Upper lobe of left lung (tissue), 6 donors: ENCODE results near the gene CCND2. TPM values are rescaled to one million over a fixed set of nuclear protein-coding genes. Genes with fewer than 3 reads are reported as not detected.

Experiments used
- ATAC-seq, 2 donors: fragments of 200-7000 bp; cut with Tn5 transposase; one replicate each; pipeline ENCODE4 v1.9.1; 2022; ENCODE audit warnings: mild to moderate bottlenecking in 2 of 2, moderate library complexity in 2 of 2; ENCODE audit not compliant: low FRiP score in 2 of 2
- DNase-seq, 2 donors: peaks; one replicate each; pipeline ENCODE4 v3.0.0-alpha.2; 2019 to 2020
- H3K27ac ChIP-seq, 4 donors: fragments of 200-600 bp; sonication (generic); one replicate each; pipeline ENCODE4 v1.5.1; 2016 to 2019
- H3K27me3 ChIP-seq, 4 donors: fragments of 200-600 bp; sonication (generic); one replicate each; pipeline ENCODE4 v1.5.1; 2017 to 2019
- H3K36me3 ChIP-seq, 4 donors: fragments of 200-600 bp; sonication (generic); one replicate each; pipeline ENCODE4 v1.5.1; 2016 to 2019
- H3K4me1 ChIP-seq, 4 donors: fragments of 200-600 bp; sonication (generic); one replicate each; pipeline ENCODE4 v1.5.1; 2018 to 2019
- H3K4me3 ChIP-seq, 4 donors: fragments of 200-600 bp; sonication (generic); one replicate each; pipeline ENCODE4 v1.5.1; 2017 to 2019; ENCODE audit warnings: mild to moderate bottlenecking in 2 of 4, moderate library complexity in 1 of 4
- H3K9me3 ChIP-seq, 4 donors: fragments of 200-600 bp; sonication (generic); one replicate each; pipeline ENCODE4 v1.5.1; 2018 to 2019
- EP300 ChIP-seq, 4 donors: sonication (generic); formaldehyde crosslinking; IDR thresholded peaks; one replicate each; pipeline ENCODE4 v1.5.1; 2017; ENCODE audit warnings: antibody characterized with exemption in 4 of 4, control low read depth in 2 of 4
- POLR2A ChIP-seq, 4 donors: fragments of 450-650 bp; IDR thresholded peaks; one replicate each; pipeline ENCODE4 v1.5.1; 2016 to 2017; ENCODE audit warnings: antibody characterized with exemption in 4 of 4, mild to moderate bottlenecking in 2 of 4
- POLR2AphosphoS5 ChIP-seq, 2 donors: sonication (generic); formaldehyde crosslinking; IDR thresholded peaks; one replicate each; pipeline ENCODE4 v1.5.1; 2017; ENCODE audit warnings: antibody characterized with exemption in 2 of 2
- WGBS, 2 donors: methylation state at CpG; one replicate each; pipeline ENCODE4 v1.1.5; 2017 to 2018; 5-methylcytosine and 5-hydroxymethylcytosine counted together
- total RNA-seq, 6 donors: library from RNA; depleted of rRNA in 4 of 6; stranded (reverse); fragments of >200 nt in 4 of 6; gene quantifications; one replicate each; pipeline versions ENCODE4 v1.1.0 to v1.2.1, GENCODE V29; 2016 to 2021
- TF ChIP-seq, protein P1 (sequence below), 6 experiments: fragments of 450-650 bp in 4 of 6; fragments of 200-600 bp in 2 of 6; sonication (generic) in 2 of 6; IDR thresholded peaks; one replicate each; pipeline ENCODE4 v1.5.1; 2016 to 2019; ENCODE audit warnings: antibody characterized with exemption in 6 of 6
- donor health status: DM: no; HTN: no; CAD: no; lungs with moderate emphysema.
- donor health status: DM: no; HTN: yes; CAD: no; lungs with severe emphysema.

CCND2 gene
- total RNA-seq, 6 donors from 2014 or later = 47.1 to 101 (median 64.6) TPM

GRCh38 chr12:4279198-4279690 lies 5.7 kb downstream of the CCND2 start:
- H3K27ac ChIP-seq = peak overlapping the region in 1 of 4 donors; percentile 55
- WGBS, 2 donors = 63 to 73% methylated on average over 10 of the region's 10 CpGs
- H3K36me3 ChIP-seq = peaks cover 0 to 47% (median 19%) of the 10 kb centered on the region in 4 donors
- H3K27me3 ChIP-seq = peaks cover 0 to 3% (median 1%) of the 10 kb centered on the region in 4 donors
- no peaks in the 10 kb centered on the region for H3K9me3 ChIP-seq
- H3K4me1 ChIP-seq = peaks cover 32 to 61% (median 49%) of the 10 kb centered on the region in 4 donors
- TF ChIP-seq, protein P1, sequence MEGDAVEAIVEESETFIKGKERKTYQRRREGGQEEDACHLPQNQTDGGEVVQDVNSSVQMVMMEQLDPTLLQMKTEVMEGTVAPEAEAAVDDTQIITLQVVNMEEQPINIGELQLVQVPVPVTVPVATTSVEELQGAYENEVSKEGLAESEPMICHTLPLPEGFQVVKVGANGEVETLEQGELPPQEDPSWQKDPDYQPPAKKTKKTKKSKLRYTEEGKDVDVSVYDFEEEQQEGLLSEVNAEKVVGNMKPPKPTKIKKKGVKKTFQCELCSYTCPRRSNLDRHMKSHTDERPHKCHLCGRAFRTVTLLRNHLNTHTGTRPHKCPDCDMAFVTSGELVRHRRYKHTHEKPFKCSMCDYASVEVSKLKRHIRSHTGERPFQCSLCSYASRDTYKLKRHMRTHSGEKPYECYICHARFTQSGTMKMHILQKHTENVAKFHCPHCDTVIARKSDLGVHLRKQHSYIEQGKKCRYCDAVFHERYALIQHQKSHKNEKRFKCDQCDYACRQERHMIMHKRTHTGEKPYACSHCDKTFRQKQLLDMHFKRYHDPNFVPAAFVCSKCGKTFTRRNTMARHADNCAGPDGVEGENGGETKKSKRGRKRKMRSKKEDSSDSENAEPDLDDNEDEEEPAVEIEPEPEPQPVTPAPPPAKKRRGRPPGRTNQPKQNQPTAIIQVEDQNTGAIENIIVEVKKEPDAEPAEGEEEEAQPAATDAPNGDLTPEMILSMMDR (IDR thresholded peaks at IDR 0.05) = no peak
- TF ChIP-seq POLR2AphosphoS5 (IDR thresholded peaks at IDR 0.05) (no peak), EP300 (IDR thresholded peaks at IDR 0.05) (no peak), POLR2A (IDR thresholded peaks at IDR 0.05) (no peak)
- ATAC-seq (no peak), DNase-seq (no peak)
- no peak overlapping the region for H3K4me3 ChIP-seq

DNA sequence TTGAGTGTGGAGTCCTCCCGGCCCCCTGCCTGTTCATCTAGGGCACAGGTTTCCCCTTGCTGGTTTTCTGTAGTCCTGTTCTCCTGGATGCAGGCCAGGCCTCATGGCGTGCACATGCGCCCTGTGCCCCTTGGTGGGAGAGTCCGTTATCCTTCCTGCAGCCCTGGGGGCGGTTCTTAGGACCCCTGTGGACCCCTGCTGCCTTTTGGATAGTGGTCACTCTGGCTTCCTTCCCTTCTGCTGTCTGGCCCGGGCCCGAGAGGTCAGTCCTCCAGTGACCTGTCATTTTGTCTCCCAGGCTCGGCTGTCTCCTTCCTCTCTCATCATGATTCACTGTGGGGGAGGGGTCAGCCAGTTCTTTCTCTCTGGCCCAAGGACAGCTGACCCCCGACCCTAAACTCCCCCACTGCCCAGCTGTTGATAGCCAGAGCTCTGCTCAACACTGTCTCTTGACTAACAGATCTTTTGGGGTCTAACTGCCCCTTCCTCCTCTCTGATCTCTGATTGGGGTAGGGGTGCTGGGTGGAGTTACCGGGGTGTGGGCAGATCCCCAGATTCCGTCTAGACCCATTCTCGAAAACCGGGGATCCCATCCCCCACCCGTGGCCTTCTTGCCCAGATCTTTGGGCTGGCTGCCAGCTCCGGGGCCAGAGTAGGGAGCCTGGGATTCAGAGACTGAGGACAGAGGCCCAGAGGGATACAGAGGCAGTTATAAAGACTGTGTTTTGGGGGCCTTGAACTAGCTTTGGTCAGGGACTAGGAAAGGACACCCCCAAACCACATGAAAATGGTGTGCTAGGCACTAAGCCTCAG lies 7.0 kb downstream of the CCND2 start:
- 51 to 70% methylated on average over 14 to 15 of the region's 15 CpGs for WGBS, 2 donors

GRCh38 chr12:4281173-4281654 lies 7.7 kb downstream of the CCND2 start:
- Histone ChIP-seq H3K27me3 (no peaks in the 10 kb centered on the region), H3K9me3 (no peaks in the 10 kb centered on the region), H3K4me3 (no peak overlapping the region), H3K36me3 (peaks cover 3 to 62% (median 26%) of the 10 kb centered on the region in 4 donors), H3K4me1 (peaks cover 26 to 45% (median 38%) of the 10 kb centered on the region in 4 donors), H3K27ac (peak overlapping the region in 3 of 4 donors; percentile 24 to 56 (median 25))
- WGBS, 2 donors = 84 to 89% methylated on average over 9 to 16 of the region's 16 CpGs
- TF ChIP-seq EP300 (IDR thresholded peaks at IDR 0.05) (no peak), POLR2A (IDR thresholded peaks at IDR 0.05) (no peak), POLR2AphosphoS5 (IDR thresholded peaks at IDR 0.05) (no peak)
- TF ChIP-seq, protein P1 (IDR thresholded peaks at IDR 0.05) = no peak
- DNase-seq (no peak), ATAC-seq (no peak)

More for the DNA sequence above, 7.0 kb downstream of the CCND2 start:
- Histone ChIP-seq H3K27me3 (no peaks in the 10 kb centered on the region), H3K4me1 (peaks cover 26 to 48% (median 38%) of the 10 kb centered on the region in 4 donors), H3K9me3 (no peaks in the 10 kb centered on the region), H3K4me3 (no peak overlapping the region), H3K27ac (peak overlapping the region; percentile 24 to 56 (median 28)), H3K36me3 (peaks cover 3 to 57% (median 23%) of the 10 kb centered on the region in 4 donors)
- TF ChIP-seq, protein P1 (IDR thresholded peaks at IDR 0.05) = no peak
- no peak for TF ChIP-seq EP300 (IDR thresholded peaks at IDR 0.05)
- peak in 1 of 2 donors; percentile 45 for DNase-seq
- no peak for ATAC-seq

DNA sequence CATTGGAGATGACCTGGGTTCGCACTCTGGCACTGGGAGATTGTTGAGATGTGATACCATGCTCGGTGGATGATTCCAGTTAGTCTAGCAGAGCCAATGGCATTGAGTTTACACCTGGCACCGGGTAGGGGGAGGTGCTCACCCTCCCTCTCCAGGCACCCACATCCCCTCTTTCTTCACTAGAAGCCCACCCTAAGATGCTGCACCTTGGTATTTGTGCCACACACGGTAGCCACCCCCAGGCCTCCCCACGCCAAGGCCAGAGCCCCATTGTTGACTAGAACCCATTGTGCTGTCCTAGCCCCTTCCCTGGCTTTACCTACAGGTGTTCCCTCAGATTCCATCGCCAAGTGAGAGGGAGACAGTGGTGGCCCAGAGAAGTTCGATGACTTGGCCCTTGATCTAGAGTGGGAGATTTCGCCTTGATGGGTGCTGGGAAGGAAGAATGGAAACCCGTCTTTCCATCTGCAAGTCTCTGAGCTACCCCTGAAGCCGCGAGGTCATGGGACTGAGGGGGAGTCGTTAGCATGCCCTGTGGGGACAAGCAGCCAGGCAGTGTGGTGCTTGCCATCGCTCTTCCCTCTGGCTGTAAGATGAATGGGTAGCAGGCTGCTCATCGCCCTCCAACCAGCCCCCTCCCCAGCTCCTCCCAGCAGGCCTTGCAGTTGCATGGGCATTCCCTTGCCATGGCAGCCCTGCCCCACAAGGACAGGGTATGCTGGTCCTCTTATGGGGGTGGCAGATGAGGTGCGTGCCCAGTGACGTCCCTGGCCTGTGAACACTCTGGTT lies 8.7 kb downstream of the CCND2 start:
- peaks cover 17 to 44% (median 30%) of the 10 kb centered on the region in 4 donors for H3K4me1 ChIP-seq
- no peak overlapping the region for H3K27ac ChIP-seq
- DNase-seq (no peak), ATAC-seq (no peak)
- no peaks in the 10 kb centered on the region for H3K9me3 ChIP-seq
- H3K4me3 ChIP-seq = no peak overlapping the region
- H3K27me3 ChIP-seq = no peaks in the 10 kb centered on the region
- peaks cover 3 to 69% (median 31%) of the 10 kb centered on the region in 4 donors for H3K36me3 ChIP-seq
- WGBS, 2 donors = 94% methylated on average over 13 to 16 of the region's 16 CpGs
- TF ChIP-seq POLR2A (IDR thresholded peaks at IDR 0.05) (no peak), POLR2AphosphoS5 (IDR thresholded peaks at IDR 0.05) (no peak)
- TF ChIP-seq, protein P1 (IDR thresholded peaks at IDR 0.05) = no peak
